PFSK-1 (cell line): Measurements from ENCODE around the gene ITGBL1.

ENCODE experiments used
- FOXP2 ChIP-seq: optimal IDR thresholded peaks from 2 replicates; pipeline ENCODE3; 2011; ENCODE audit warnings: borderline replicate concordance, control low read depth, inconsistent platforms; ENCODE audit not compliant: insufficient read depth; ENCODE audit errors: extremely low read length, extremely low read depth
- POLR2AphosphoS5 ChIP-seq: IDR thresholded peaks from 2 replicates; pipeline ENCODE4 v1.6.1; 2012; ENCODE audit warnings: low read depth, mild to moderate bottlenecking, control low read depth, low read length, moderate library complexity
- SIN3A ChIP-seq: IDR thresholded peaks from 2 replicates; pipeline ENCODE4 v1.6.1; 2012; ENCODE audit warnings: mild to moderate bottlenecking, low read length, moderate library complexity, borderline replicate concordance; ENCODE audit not compliant: insufficient read depth
- TAF1 ChIP-seq: IDR thresholded peaks from 2 replicates; pipeline ENCODE4 v1.6.1; 2012; ENCODE audit warnings: low read length, control low read depth, borderline replicate concordance; ENCODE audit not compliant: insufficient read depth
- TF ChIP-seq, protein P1 (sequence below), 2 experiments: IDR thresholded peaks; 2 replicates each; pipeline versions ENCODE4 v1.6.1 to v1.8.0; 2011 to 2012; ENCODE audit warnings: low read depth in 2 of 2, low read length in 2 of 2, control low read depth in 1 of 2, inconsistent platforms in 1 of 2, mild to moderate bottlenecking in 1 of 2, moderate library complexity in 1 of 2; ENCODE audit not compliant: insufficient read depth in 1 of 2

Gene ITGBL1

DNA sequence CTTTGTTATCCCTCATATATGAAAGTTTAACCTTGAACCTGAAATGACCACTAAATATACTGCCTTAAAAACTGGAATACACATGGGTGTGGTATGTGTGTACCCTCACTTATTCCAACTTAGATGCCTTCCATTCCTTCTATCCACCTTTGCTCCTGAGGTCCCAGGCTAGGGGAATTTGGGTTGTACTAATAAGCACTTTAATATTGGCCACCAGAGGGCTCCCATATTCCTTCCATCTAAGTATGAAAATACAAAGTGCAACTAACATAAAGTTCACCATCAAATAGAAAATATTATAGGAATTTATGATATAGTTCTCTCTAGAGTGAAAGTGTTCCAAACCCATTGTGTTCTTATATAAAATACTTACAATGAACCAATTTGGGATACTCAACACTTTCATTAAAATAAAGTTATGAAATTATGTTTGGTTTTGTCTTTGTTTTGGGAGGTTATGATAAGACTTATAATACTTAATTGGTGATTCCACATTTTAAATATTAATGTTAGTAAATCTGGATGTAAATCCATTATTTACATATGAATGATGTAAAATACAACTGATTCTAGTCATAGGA is 62.3 kb downstream of the ITGBL1 start:
- no peak for TF ChIP-seq SIN3A
- no peak for TF ChIP-seq FOXP2
- no peak for TF ChIP-seq TAF1
- no peak for TF ChIP-seq POLR2AphosphoS5
- TF ChIP-seq, protein P1, sequence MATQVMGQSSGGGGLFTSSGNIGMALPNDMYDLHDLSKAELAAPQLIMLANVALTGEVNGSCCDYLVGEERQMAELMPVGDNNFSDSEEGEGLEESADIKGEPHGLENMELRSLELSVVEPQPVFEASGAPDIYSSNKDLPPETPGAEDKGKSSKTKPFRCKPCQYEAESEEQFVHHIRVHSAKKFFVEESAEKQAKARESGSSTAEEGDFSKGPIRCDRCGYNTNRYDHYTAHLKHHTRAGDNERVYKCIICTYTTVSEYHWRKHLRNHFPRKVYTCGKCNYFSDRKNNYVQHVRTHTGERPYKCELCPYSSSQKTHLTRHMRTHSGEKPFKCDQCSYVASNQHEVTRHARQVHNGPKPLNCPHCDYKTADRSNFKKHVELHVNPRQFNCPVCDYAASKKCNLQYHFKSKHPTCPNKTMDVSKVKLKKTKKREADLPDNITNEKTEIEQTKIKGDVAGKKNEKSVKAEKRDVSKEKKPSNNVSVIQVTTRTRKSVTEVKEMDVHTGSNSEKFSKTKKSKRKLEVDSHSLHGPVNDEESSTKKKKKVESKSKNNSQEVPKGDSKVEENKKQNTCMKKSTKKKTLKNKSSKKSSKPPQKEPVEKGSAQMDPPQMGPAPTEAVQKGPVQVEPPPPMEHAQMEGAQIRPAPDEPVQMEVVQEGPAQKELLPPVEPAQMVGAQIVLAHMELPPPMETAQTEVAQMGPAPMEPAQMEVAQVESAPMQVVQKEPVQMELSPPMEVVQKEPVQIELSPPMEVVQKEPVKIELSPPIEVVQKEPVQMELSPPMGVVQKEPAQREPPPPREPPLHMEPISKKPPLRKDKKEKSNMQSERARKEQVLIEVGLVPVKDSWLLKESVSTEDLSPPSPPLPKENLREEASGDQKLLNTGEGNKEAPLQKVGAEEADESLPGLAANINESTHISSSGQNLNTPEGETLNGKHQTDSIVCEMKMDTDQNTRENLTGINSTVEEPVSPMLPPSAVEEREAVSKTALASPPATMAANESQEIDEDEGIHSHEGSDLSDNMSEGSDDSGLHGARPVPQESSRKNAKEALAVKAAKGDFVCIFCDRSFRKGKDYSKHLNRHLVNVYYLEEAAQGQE (IDR thresholded peaks at IDR 0.05; ENCODE audit: insufficient read depth in 1 of 2, low read depth in 2 of 2, low read length in 2 of 2): no peak

DNA sequence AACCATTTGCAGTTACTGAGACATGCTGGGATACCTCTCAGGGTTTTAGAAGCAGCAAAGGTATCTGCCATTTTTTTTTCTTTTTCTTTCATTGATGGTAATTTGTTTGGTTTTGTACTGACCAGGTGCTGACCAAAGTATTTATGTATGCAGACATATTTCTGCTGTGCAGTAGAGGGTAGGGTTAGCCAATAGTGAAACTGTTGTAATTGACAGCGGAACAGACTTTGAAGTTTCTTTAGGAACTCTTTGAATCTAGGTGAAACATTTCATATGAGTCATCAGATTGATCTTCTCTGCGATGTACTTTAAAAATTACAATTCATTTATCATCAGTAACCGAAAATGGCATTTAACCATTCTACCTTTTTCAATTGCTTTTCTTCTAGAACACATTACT is 63.0 kb downstream of the ITGBL1 start:
- TF ChIP-seq, protein P1 (IDR thresholded peaks at IDR 0.05; ENCODE audit: insufficient read depth in 1 of 2, low read depth in 2 of 2, low read length in 2 of 2): no peak
- TF ChIP-seq POLR2AphosphoS5 (no peak), SIN3A (no peak), TAF1 (no peak), FOXP2 (no peak)

DNA sequence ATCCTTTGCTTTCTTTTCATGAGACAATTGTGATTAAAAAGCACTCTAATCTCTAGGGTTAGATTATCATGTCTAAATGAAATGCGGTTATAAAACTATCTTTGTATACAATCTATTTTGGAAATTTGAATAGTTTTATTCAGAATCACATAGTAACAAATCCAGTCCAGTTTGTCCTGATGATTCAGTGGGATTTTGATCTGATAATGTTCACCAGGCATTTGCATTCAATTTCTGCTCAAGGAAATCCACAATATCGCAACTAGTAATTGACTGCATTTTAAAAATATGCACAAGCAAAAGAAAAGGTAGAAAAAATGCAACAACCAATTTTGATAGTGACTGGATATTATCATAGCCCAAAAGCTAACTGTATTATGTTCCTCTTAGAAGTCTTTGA is 63.8 kb downstream of the ITGBL1 start:
- TF ChIP-seq, protein P1 (IDR thresholded peaks at IDR 0.05; ENCODE audit: insufficient read depth in 1 of 2, low read depth in 2 of 2, low read length in 2 of 2): no peak
- TF ChIP-seq POLR2AphosphoS5 (no peak), SIN3A (no peak), TAF1 (no peak), FOXP2 (no peak)

DNA sequence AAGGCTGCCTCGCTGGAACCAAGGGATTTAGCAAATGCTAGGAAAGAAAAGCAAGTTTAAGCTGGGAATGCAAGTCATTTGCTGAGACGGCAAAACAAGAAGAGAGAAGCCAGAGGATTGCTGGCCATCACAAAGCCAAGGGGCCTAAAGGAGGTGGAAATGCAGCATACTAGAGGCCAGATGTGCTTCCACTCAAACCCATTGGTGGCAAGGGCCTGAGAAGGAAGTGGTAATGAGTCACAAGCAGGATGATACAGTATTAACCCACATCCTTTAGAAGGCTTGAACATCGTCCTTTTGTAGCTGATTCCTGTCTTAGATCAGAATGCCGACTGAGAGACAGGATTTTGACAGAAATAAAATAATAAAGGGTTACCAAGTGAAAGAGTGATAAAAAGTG is 68.2 kb downstream of the ITGBL1 start:
- TF ChIP-seq, protein P1 (IDR thresholded peaks at IDR 0.05; ENCODE audit: insufficient read depth in 1 of 2, low read depth in 2 of 2, low read length in 2 of 2): no peak
- TF ChIP-seq POLR2AphosphoS5 (no peak), FOXP2 (no peak), SIN3A (no peak), TAF1 (no peak)

DNA sequence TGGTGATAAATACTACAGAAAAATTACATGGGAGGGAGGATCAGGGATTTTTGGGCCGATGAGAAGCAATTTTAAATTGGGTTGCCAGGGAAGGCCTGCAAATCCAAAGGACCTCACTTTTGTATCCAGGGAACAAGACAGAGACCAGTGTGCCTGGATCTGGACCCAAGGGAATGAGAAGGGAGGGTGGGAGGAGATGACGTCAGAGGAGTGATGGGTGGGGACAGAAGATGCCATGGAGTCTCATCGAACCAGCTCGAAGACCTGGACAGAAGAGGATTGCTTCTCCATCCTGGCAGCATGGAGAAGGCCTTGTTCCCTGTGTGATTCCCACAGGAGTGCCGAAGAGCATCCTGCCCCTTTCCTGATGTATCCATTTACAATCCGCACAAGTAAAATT is 68.9 kb downstream of the ITGBL1 start:
- no peak for TF ChIP-seq TAF1
- TF ChIP-seq SIN3A: no peak
- TF ChIP-seq FOXP2: no peak
- TF ChIP-seq, protein P1 (IDR thresholded peaks at IDR 0.05; ENCODE audit: insufficient read depth in 1 of 2, low read depth in 2 of 2, low read length in 2 of 2): no peak
- no peak for TF ChIP-seq POLR2AphosphoS5
